HG03469 (cell line): ENCODE results near the gene MRAP.
A peak's percentile ranks its signal among the peaks of the same experiment; 100 is the strongest.
"Not testable (repeated sequence)": the region's sequence is repeated elsewhere in the genome, so short reads cannot be mapped to it uniquely, and the experiment has no call there.

Experiments used
- ATAC-seq: cut with Tn5 transposase; IDR thresholded peaks from one replicate; pipeline ENCODE4 v1.9.1; 2021; ENCODE audit warnings: mild to moderate bottlenecking, moderate library complexity, moderate number of reproducible peaks; ENCODE audit not compliant: unreplicated experiment

Gene MRAP

GRCh38 chr21:32298658-32299081 is at the start of gene MRAP:
TSS of gene MRAP (plus strand) at chr21:32298855. CDS start at chr21:32298972, 117 bp downstream.
- ATAC-seq = no peak

DNA sequence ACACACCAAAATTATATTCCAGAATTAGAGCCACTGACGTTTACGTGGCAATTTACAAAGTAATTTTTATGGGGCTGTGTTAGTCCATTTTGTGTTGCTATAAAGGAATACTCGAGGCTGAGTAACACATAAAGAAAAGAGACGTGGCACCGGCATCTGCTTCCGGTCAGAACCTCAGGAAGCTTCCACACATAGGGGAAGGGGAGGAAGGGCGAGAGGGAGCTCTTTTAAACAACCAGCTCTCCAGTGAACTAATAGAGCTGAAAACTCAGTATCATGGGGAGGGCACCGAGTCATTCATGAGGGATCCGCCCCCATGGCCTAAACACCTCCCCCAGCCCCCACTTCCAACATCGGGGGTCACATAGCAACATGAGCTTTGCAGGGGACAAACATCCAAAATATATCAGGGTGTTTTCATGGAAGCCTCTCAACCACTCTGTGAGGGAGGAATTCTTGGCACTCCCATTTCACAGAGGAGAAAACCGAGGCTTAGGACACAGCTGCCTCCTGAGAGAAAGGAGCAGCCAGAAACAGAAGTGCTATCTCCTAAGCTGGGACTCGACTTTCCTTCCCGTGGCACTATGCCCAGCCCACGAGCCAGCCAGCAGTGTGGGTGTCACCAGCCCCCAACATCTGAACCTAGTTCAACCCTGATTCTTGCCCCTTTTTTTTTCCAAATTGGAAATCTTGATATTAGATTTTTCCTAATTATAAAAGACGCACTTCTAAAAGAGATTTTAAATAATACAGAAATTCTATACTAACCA is 49.0 kb upstream of the MRAP start:
- no peak for ATAC-seq

GRCh38 chr21:32252136-32252535 is 46.5 kb upstream of the MRAP start:
- ATAC-seq = no peak

GRCh38 chr21:32253215-32253641 is 45.4 kb upstream of the MRAP start:
- ATAC-seq = no peak

DNA sequence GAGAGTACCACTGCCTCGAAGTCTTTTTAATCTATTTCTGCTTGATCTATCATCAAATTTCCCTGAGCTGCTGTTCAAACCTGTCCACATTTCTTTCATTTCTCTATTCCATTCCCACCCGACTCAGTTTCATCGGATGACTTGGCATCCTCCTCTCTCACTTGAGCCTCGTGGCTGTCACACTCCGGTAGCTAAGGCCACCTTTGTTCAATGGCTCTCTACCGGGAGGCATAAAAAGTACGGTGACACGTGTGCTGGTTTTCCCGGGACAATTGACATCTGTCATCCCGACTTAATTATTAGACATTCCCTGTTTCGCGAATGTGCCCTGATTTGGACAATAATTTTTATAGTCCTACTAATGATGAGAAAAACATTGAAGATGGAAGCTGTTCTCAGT is 42.4 kb upstream of the MRAP start:
- ATAC-seq = no peak

GRCh38 chr21:32256873-32257620 is 41.6 kb upstream of the MRAP start:
- no peak for ATAC-seq

GRCh38 chr21:32257962-32258785 is 40.5 kb upstream of the MRAP start:
- ATAC-seq = peak; percentile 60

DNA sequence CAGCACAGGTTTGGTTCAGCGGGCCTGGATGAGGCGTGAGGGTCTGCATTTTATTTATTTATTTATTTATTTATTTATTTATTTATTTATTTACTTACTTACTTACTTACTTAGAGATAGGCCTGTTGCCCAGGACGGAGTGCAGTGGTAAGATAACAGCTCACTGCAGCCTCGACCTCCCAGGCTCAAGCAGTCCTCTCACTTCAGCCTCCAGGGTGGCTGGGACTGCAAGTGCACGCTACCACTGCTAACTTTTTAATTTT is 39.9 kb upstream of the MRAP start:
- not testable (repeated sequence) for ATAC-seq

GRCh38 chr21:32260130-32260529 is 38.5 kb upstream of the MRAP start:
- no peak for ATAC-seq

DNA sequence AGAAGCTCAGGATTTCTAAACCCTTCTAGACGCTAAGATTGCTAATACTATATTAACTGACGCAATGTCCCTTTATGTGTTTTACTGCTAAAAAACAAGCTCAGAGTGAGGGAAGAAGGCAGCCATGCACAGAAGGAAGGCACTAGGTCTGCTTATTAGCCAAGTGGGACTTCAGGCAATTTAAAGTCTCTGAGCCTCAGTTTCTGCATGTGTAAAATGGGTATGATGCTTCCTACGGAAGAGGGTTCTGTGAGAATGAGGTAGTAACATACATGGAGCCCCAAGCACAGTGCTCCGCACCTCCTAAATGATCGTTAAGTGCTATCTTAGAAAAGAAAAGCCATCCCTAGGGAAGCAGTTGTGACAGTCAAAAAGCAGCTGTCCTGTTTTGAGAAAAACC is 36.7 kb upstream of the MRAP start:
- no peak for ATAC-seq

GRCh38 chr21:32265321-32265720 is 33.3 kb upstream of the MRAP start:
- ATAC-seq = not testable (repeated sequence)

GRCh38 chr21:32270748-32271147 is 27.9 kb upstream of the MRAP start:
- ATAC-seq = no peak

DNA sequence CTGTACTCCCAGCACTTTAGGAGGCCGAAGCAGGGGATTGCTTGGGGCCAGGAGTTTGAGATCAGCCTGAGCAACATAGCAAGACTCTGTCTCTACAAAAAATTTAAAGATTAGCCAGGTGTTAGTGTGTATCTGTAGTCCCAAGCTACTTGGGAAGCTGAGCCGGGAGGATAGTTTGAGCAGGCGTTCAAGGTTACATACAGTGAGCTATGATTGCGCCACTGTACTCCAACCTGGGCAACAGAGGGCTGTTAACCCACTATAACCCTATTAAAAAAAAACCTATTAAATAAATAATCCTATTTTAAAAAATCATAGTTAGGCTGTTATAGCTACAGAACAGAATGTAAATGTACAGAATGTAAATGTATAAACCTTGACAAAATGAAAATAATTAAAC is 22.0 kb upstream of the MRAP start:
- ATAC-seq = no peak

DNA sequence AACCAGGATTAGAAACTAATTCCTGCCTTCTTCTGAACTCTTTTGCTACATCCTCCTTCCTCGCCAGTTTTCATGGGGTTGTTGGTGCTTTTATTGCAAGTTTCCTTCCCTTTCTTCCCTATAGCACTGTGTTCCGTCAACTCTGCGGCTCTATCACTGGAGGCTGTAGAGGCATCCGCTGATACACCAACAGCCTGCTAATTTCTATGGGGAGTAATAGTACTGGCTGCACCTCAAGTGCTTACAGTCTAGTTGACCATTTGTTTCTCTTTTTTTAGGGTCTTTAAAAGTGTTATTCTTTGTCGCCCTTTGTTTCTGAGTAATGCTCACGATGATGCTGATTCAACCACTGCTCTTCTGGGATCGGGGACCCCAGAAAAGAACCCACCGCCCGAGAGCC is 20.6 kb upstream of the MRAP start:
- no peak for ATAC-seq

- ATAC-seq = peak; percentile 74
These were observed 19.9 kb upstream of the MRAP start, which contains the start of gene MIS18A for GRCh38 chr21:32278518-32279376. TSS of gene MIS18A (minus strand) at chr21:32279049. CDS start at chr21:32279014, 35 bp downstream.

DNA sequence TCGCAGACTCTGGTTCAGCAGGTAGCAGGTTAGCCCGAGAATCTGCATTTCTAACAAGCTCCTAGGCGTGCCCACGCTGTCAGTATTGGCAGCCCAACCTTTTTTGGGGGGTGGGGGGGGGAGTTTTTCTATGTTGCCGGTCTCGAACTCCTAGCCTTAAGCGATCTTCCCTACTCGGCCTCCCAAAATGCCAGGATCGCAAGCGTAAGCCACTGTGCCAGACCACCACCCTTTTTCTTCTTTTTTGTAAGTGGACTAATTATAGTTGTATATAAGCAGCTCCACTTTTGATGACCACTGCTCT is 19.3 kb upstream of the MRAP start:
- ATAC-seq = no peak

DNA sequence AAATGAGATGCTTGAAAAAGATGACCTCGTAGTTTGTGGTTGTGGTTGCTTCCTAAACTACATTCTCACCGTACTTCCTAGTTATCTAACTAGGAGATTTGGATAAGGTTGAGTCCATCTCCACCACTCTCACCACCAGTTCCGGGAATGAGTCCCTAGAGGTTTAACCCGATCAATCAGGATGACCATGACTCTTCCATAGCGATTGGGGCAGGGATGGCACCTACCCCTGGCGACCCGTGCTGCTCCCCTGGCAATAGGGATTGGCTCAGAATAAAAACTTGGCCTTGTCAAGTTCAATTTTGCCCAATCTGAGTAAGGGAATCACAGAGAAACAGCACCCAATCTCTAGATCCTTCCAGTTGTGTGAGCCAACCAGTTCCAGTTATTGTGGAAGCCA is 17.1 kb upstream of the MRAP start:
- no peak for ATAC-seq

- ATAC-seq = no peak
These were observed 15.7 kb upstream of the MRAP start for GRCh38 chr21:32282992-32283391.

GRCh38 chr21:32285476-32285875 is 13.2 kb upstream of the MRAP start:
- no peak for ATAC-seq

DNA sequence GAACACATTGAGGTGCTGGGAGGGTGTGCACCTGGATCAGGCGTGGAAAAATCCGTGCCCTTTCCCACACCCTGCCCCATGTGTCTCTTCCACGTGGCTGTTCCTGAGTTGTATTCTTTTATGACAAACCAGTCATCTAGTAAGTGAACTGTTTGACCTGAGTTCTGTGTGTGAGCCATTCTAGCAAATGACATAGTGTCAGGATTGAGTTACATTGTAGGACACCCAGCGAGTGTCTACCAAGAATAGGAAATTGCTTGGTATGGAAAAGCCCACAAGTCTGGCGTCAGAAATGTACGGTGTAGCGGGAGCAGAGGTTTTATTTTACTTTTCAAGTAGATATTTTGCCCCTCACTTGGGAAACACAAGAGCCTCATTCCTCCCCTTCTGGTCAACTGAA is 1.2 kb upstream of the MRAP start:
- ATAC-seq = no peak

- ATAC-seq = no peak
These were observed 501 bp upstream of the MRAP start for GRCh38 chr21:32298148-32298559.
